HepG2 (cell line): Measurements from ENCODE around the gene FBXO4. TPM values are rescaled to one million over a fixed set of nuclear protein-coding genes. Genes with fewer than 3 reads are reported as not detected.

ENCODE experiments used
- ATAC-seq: fragments of 200-7000 bp; cut with Tn5 transposase; 3 replicates; pipeline ENCODE4 v1.9.1; 2020; ENCODE audit warnings: mild to moderate bottlenecking, moderate library complexity
- BruUV-seq: library from RNA; stranded (reverse); fragments of 400-500 nt; replicated peaks from 2 replicates; lab custom pipeline; 2021; lab: Mats Ljungman, UMichigan
- CTCF ChIA-PET: fragments of 300-600 bp; formaldehyde crosslinking; extraction: SDS; loops from one replicate; lab custom pipeline; 2021; ENCODE audit warnings: low total read pairs, inconsistent platforms, low intra/inter-chr PET ratio; lab: Yijun Ruan, JAX
- POLR2A ChIA-PET: fragments of 350-600 bp; sonication (Branson Sonifier 250); formaldehyde crosslinking; loops from one replicate; lab custom pipeline; 2020; ENCODE audit warnings: antibody characterized with exemption, inconsistent platforms; lab: Yijun Ruan, JAX
- DNase-seq: peaks from one replicate; pipeline ENCODE4 v3.0.0-alpha.2; 2015; ENCODE audit warnings: low spot score
- FAIRE-seq: peaks from 3 replicates; lab custom pipeline; 2011; peaks lifted over from hg19 to GRCh38; lab: Jason Lieb, UNC
- H2AFZ ChIP-seq: one replicate; pipeline ENCODE4 v1.6.1; 2011; ENCODE audit warnings: low read length, inconsistent platforms
- H3K27ac ChIP-seq: fragments of 300-600 bp; 3 replicates; pipeline ENCODE4 v1.8.0; 2011; ENCODE audit warnings: mixed run types, mild to moderate bottlenecking, mixed read lengths, low read length, inconsistent platforms; ENCODE audit not compliant: insufficient read depth; ENCODE audit errors: extremely low read length
- H3K27me3 ChIP-seq, 2 experiments: fragments of 200-600 bp in 1 of 2; 2 replicates in 1 of 2; 3 replicates in 1 of 2; pipeline versions ENCODE4 v1.6.0 to v1.8.0; 2011; ENCODE audit warnings: low read length in 2 of 2, mild to moderate bottlenecking in 2 of 2, moderate library complexity in 2 of 2, inconsistent platforms in 1 of 2; ENCODE audit not compliant: insufficient read depth in 2 of 2, control insufficient read depth in 1 of 2
- H3K36me3 ChIP-seq, 2 experiments: fragments of 200-600 bp in 1 of 2; replicated peaks in 1 of 2; 2 replicates in 1 of 2; 3 replicates in 1 of 2; pipeline versions ENCODE4 v1.5.1 to v1.8.0; 2011; ENCODE audit warnings: low read length in 2 of 2, inconsistent platforms in 1 of 2; ENCODE audit not compliant: insufficient read depth in 2 of 2, control insufficient read depth in 1 of 2
- H3K4me1 ChIP-seq: 2 replicates; pipeline ENCODE4 v1.5.1; 2012; ENCODE audit warnings: low read length, inconsistent platforms; ENCODE audit not compliant: insufficient read depth
- H3K4me2 ChIP-seq: 2 replicates; pipeline ENCODE4 v1.6.0; 2011; ENCODE audit warnings: low read depth, low read length, inconsistent platforms
- H3K4me3 ChIP-seq, 3 experiments: fragments of 200-600 bp in 1 of 3; sonication (generic), shearing (Covaris generic) in 1 of 3; replicated peaks in 1 of 3; 2 replicates each; pipeline ENCODE4 v1.5.1; 2011 to 2016; ENCODE audit warnings: low read length in 3 of 3, inconsistent platforms in 2 of 3, low read depth in 2 of 3, mild to moderate bottlenecking in 2 of 3, control low read depth in 1 of 3, mixed read lengths in 1 of 3; ENCODE audit not compliant: insufficient read depth in 1 of 3
- H3K79me2 ChIP-seq: one replicate; pipeline ENCODE4 v1.6.1; 2011; ENCODE audit warnings: low read length, inconsistent platforms; ENCODE audit not compliant: insufficient read depth
- H3K9ac ChIP-seq: 2 replicates; pipeline ENCODE4 v1.6.0; 2011; ENCODE audit warnings: mild to moderate bottlenecking, low read depth, low read length, inconsistent platforms; ENCODE audit not compliant: insufficient read depth
- H3K9me3 ChIP-seq: 2 replicates; pipeline ENCODE4 v1.5.1; 2012; ENCODE audit warnings: mild to moderate bottlenecking, low read length
- H4K20me1 ChIP-seq: 2 replicates; pipeline ENCODE4 v1.6.0; 2011; ENCODE audit warnings: inconsistent platforms, mild to moderate bottlenecking, low read length, moderate library complexity; ENCODE audit not compliant: insufficient read depth
- ASH2L ChIP-seq: fragments of 300-600, 200-600 bp; sonication (generic); IDR thresholded peaks from 2 replicates; pipeline ENCODE4 v1.7.0; 2017; ENCODE audit warnings: low read depth, mild to moderate bottlenecking, moderate library complexity, mixed read lengths, low read length; ENCODE audit not compliant: insufficient read length
- BCL6 ChIP-seq: IDR thresholded peaks from 2 replicates; pipeline ENCODE4 v1.6.1; 2016; ENCODE audit warnings: missing genetic modification reagents, missing compliant biosample characterization
- JARID2 ChIP-seq: sonication (generic); formaldehyde crosslinking; IDR thresholded peaks from 2 replicates; pipeline ENCODE4 v1.8.1; 2023; ENCODE audit warnings: missing genetic modification reagents, inconsistent platforms; ENCODE audit not compliant: insufficient replicate concordance
- KMT2B ChIP-seq: IDR thresholded peaks from 2 replicates; pipeline ENCODE4 v1.6.1; 2016; ENCODE audit warnings: missing genetic modification reagents, missing compliant biosample characterization
- MAF1 ChIP-seq: sonication (generic); formaldehyde crosslinking; IDR thresholded peaks from 2 replicates; pipeline ENCODE4 v1.5.0; 2020; ENCODE audit warnings: missing genetic modification reagents, borderline replicate concordance
- NR2F6 ChIP-seq, 2 experiments: IDR thresholded peaks; 2 replicates each; pipeline ENCODE4 v1.6.1; 2016; ENCODE audit warnings: antibody characterized with exemption in 1 of 2, mild to moderate bottlenecking in 1 of 2
- REL ChIP-seq: sonication (generic); formaldehyde crosslinking; conservative IDR thresholded peaks from 2 replicates; pipeline ENCODE4 v1.8.0; 2022; ENCODE audit warnings: mild to moderate bottlenecking, missing genetic modification reagents, moderate library complexity
- RELA ChIP-seq: sonication (generic); formaldehyde crosslinking; IDR thresholded peaks from 2 replicates; pipeline ENCODE4 v1.4.0; 2020; ENCODE audit warnings: missing genetic modification reagents
- SAP130 ChIP-seq: IDR thresholded peaks from 2 replicates; pipeline ENCODE4 v1.6.1; 2016; ENCODE audit warnings: low read depth
- SIX1 ChIP-seq: sonication (generic); formaldehyde crosslinking; IDR thresholded peaks from 2 replicates; pipeline ENCODE4 v1.4.0; 2020; ENCODE audit warnings: missing genetic modification reagents, borderline replicate concordance
- SNAPC2 ChIP-seq: sonication (generic); formaldehyde crosslinking; IDR thresholded peaks from 2 replicates; pipeline ENCODE4 v1.8.1; 2022; ENCODE audit warnings: mild to moderate bottlenecking, missing genetic modification reagents
- ZBTB20 ChIP-seq: sonication (generic); formaldehyde crosslinking; IDR thresholded peaks from 2 replicates; pipeline ENCODE4 v1.8.1; 2023; ENCODE audit warnings: missing genetic modification reagents, low read depth, mild to moderate bottlenecking, borderline replicate concordance
- ZBTB7A ChIP-seq: sonication (generic); formaldehyde crosslinking; IDR thresholded peaks from 2 replicates; pipeline ENCODE4 v1.8.0; 2022; ENCODE audit warnings: mild to moderate bottlenecking, missing genetic modification reagents
- ZFY ChIP-seq: sonication (generic); formaldehyde crosslinking; IDR thresholded peaks from 2 replicates; pipeline ENCODE4 v1.4.0; 2020; ENCODE audit warnings: missing genetic modification reagents
- ZNF232 ChIP-seq: sonication (generic); formaldehyde crosslinking; IDR thresholded peaks from 2 replicates; pipeline ENCODE4 v1.4.0; 2020; ENCODE audit warnings: missing genetic modification reagents, borderline replicate concordance
- ZNF501 ChIP-seq: sonication (generic); formaldehyde crosslinking; IDR thresholded peaks from 2 replicates; pipeline ENCODE4 v1.5.1; 2020; ENCODE audit warnings: mild to moderate bottlenecking, moderate library complexity, missing genetic modification reagents
- WGBS: methylation state at CpG from one replicate; pipeline ENCODE4 v1.1.6; 2017; ENCODE audit warnings: low lambda C conversion rate; 5-methylcytosine and 5-hydroxymethylcytosine counted together
- in situ Hi-C: cut with HindIII; loops from 2 replicates; pipeline ENCODE4 v1.10.0; 2017; ENCODE audit warnings: low pct_unique_long_range_greater_than_20kb; ENCODE audit not compliant: extremely low pct_ligation_motif_present
- intact Hi-C: fragments of 100-400 bp; cut with micrococcal nuclease; formaldehyde crosslinking; loops from one replicate; pipeline ENCODE4 v1.10.0; 2022; ENCODE audit not compliant: unreplicated experiment
- polyA plus RNA-seq, 8 experiments: library from polyadenylated mRNA; depleted of rRNA in 3 of 8; stranded (reverse) in 7 of 8; unstranded in 1 of 8; fragments of >200 nt; fragmentation: Illumina TruSeq in 4 of 8; extraction: Trizol in 4 of 8; gene quantifications; 2 replicates each; pipeline versions ENCODE4 v1.2.1 to v1.2.3, GENCODE V29; 2011 to 2016; ENCODE audit warnings: low read depth in 4 of 8, missing spikeins in 1 of 8, mixed read lengths in 1 of 8; ENCODE audit not compliant: insufficient read depth in 1 of 8
- total RNA-seq, 5 experiments: library from RNA; depleted of rRNA; stranded (reverse); fragments of >200 nt; fragmentation: Illumina TruSeq; extraction: Trizol; gene quantifications; 2 replicates each; pipeline ENCODE4 v1.2.3, GENCODE V29; 2016; ENCODE audit warnings: low read depth in 1 of 5
- TF ChIP-seq, protein P1 (sequence below): sonication (generic); formaldehyde crosslinking; IDR thresholded peaks from 2 replicates; pipeline ENCODE4 v1.8.0; 2022; ENCODE audit warnings: missing genetic modification reagents, mild to moderate bottlenecking, inconsistent platforms, borderline replicate concordance
- TF ChIP-seq, protein P2 (sequence below): sonication (generic); formaldehyde crosslinking; conservative IDR thresholded peaks from 2 replicates; pipeline ENCODE4 v1.4.0; 2020; ENCODE audit warnings: missing genetic modification reagents
- TF ChIP-seq, protein P3 (sequence below): sonication (generic); formaldehyde crosslinking; IDR thresholded peaks from 2 replicates; pipeline ENCODE4 v1.5.0; 2020; ENCODE audit warnings: mild to moderate bottlenecking, missing genetic modification reagents, moderate library complexity
- TF ChIP-seq, protein P4 (sequence below): sonication (generic); formaldehyde crosslinking; IDR thresholded peaks from 2 replicates; pipeline ENCODE4 v1.4.0; 2020; ENCODE audit warnings: missing genetic modification reagents

The FBXO4 gene
- total and polyA plus RNA-seq, 2 of the 13 experiments (the other 11 are each of a cell fraction or from before 2014, with no cell fraction given) = 5.2 to 16.4 TPM

DNA sequence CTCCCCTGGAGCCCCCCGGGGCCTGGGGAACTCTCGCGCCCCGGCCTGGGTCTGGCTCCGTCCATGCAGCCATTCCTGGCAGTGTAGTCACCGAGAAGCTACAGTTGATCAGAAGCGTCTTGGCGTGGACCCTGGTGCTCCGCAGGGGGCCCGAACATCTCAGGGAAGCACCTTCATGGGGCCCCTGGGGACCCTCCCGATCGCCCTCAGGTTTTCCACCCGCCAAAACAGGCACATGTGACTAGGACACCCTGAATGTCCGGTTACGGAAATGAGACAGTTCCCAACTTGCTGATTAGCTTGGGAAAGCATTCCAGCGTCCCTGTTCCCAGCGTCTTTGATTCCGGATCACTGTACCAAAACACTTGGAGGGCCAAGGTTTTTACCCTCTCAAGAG lies 472 bp downstream of the FBXO4 start (continued):
- TF ChIP-seq, protein P1, sequence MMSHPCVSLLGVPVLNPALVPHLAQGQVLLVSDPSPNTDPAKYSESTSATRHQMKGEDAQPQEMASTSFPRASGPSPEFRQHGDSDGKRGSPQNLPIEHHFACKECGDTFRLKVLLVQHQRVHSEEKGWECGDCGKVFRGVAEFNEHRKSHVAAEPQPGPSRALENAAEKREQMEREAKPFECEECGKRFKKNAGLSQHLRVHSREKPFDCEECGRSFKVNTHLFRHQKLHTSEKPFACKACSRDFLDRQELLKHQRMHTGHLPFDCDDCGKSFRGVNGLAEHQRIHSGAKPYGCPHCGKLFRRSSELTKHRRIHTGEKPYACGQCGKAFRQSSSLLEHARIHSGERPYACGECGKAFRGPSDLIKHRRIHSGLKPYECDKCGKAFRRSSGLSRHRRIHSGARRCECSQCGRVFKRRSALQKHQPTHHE (CRISPR knock-in tag) = no peak
- TF ChIP-seq BCL6 (CRISPR knock-in tag) = 0 out of 2 replicates have a peak, but pooled peaks have one; percentile 3
- no peak for TF ChIP-seq ZBTB20 (CRISPR knock-in tag)
- TF ChIP-seq ZFY (CRISPR knock-in tag) = no peak; the same call in 1 of the 2 replicates
- TF ChIP-seq ASH2L = peak; percentile 53
- no peak for TF ChIP-seq RELA
- TF ChIP-seq SAP130 = 0 out of 2 replicates have a peak, but pooled peaks have one; percentile 10
- TF ChIP-seq SNAPC2 (CRISPR knock-in tag) = no peak
- TF ChIP-seq, protein P2, sequence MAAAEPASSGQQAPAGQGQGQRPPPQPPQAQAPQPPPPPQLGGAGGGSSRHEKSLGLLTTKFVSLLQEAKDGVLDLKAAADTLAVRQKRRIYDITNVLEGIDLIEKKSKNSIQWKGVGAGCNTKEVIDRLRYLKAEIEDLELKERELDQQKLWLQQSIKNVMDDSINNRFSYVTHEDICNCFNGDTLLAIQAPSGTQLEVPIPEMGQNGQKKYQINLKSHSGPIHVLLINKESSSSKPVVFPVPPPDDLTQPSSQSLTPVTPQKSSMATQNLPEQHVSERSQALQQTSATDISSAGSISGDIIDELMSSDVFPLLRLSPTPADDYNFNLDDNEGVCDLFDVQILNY (CRISPR knock-in tag) = no peak
- TF ChIP-seq MAF1 (CRISPR knock-in tag) = no peak; the same call in 1 of the 2 replicates

DNA sequence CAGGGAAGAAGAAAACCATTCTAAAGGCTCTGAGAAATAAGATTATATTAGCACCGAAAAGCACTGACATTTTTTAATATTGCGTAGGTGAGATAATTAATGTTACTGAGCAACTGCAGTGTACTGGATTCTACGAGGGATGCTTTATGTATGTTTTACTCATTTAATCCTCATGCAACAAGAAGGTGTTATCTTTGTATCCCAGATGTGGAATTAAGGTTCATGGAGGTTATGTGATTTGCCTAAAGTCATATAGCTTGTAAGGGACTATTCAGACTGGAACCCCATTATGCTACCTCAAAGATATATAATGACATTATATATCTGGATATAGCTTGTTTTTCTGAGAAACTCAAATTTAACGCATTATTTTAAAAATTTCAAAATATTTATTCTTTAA lies 2.5 kb downstream of the FBXO4 start:
- peaks cover 2% of the 10 kb centered on the region for H3K79me2 ChIP-seq
- H3K27me3 ChIP-seq = no peaks in the 10 kb centered on the region; a peak in 1 of 5 replicates
- H3K4me1 ChIP-seq = peaks cover 51% of the 10 kb centered on the region
- H3K9me3 ChIP-seq = no peaks in the 10 kb centered on the region
- no peak for FAIRE-seq
- in situ Hi-C loops (no loop called here), intact Hi-C loops (loop anchor here (5.0 kb wide), 1 partner anchor 70 kb away; no protein-coding TSS in a partner anchor)
- ATAC-seq = no peak
- ChIA-PET POLR2A (interaction anchor here (3.1 kb wide), 1 partner anchor 23 kb away, joined by 24 read pairs; the partner anchor contains the start of gene RIMOC1), CTCF (no interaction called here)
- H3K36me3 ChIP-seq = 0 out of 5 replicates have a peak, but pooled peaks cover 0 to 2% of the 10 kb centered on the region in 2 experiments
- H4K20me1 ChIP-seq = no peaks in the 10 kb centered on the region
- H3K4me3 ChIP-seq = no peak overlapping the region
- WGBS = 99% methylated on average over 4 of the region's 4 CpGs
- no TSS peak for BruUV-seq
- H3K9ac ChIP-seq = no peak overlapping the region
- no peak overlapping the region for H3K27ac ChIP-seq
- H3K4me2 ChIP-seq = no peak overlapping the region
- no peak for DNase-seq
- H2AFZ ChIP-seq = no peak overlapping the region
- TF ChIP-seq ZBTB7A (CRISPR knock-in tag) = no peak
- no peak for TF ChIP-seq JARID2
- no peak for TF ChIP-seq NR2F6 (IDR thresholded peaks at IDR 0.05)
- TF ChIP-seq NR2F6 (CRISPR knock-in tag; IDR thresholded peaks at IDR 0.05) = no peak
- TF ChIP-seq, protein P3, sequence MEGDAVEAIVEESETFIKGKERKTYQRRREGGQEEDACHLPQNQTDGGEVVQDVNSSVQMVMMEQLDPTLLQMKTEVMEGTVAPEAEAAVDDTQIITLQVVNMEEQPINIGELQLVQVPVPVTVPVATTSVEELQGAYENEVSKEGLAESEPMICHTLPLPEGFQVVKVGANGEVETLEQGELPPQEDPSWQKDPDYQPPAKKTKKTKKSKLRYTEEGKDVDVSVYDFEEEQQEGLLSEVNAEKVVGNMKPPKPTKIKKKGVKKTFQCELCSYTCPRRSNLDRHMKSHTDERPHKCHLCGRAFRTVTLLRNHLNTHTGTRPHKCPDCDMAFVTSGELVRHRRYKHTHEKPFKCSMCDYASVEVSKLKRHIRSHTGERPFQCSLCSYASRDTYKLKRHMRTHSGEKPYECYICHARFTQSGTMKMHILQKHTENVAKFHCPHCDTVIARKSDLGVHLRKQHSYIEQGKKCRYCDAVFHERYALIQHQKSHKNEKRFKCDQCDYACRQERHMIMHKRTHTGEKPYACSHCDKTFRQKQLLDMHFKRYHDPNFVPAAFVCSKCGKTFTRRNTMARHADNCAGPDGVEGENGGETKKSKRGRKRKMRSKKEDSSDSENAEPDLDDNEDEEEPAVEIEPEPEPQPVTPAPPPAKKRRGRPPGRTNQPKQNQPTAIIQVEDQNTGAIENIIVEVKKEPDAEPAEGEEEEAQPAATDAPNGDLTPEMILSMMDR (CRISPR knock-in tag) = no peak
- TF ChIP-seq SIX1 (CRISPR knock-in tag) = no peak
- TF ChIP-seq KMT2B = no peak
- TF ChIP-seq, protein P4, sequence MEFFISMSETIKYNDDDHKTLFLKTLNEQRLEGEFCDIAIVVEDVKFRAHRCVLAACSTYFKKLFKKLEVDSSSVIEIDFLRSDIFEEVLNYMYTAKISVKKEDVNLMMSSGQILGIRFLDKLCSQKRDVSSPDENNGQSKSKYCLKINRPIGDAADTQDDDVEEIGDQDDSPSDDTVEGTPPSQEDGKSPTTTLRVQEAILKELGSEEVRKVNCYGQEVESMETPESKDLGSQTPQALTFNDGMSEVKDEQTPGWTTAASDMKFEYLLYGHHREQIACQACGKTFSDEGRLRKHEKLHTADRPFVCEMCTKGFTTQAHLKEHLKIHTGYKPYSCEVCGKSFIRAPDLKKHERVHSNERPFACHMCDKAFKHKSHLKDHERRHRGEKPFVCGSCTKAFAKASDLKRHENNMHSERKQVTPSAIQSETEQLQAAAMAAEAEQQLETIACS (CRISPR knock-in tag) = no peak
- no peak for TF ChIP-seq ZNF232 (CRISPR knock-in tag)
- no peak for TF ChIP-seq ZNF501 (CRISPR knock-in tag)
- TF ChIP-seq REL (CRISPR knock-in tag) = no peak
